ENCODE measurements around the gene LRRTM1.
A peak's percentile ranks its signal among the peaks of the same experiment; 100 is the strongest.

LRRTM1 gene

DNA sequence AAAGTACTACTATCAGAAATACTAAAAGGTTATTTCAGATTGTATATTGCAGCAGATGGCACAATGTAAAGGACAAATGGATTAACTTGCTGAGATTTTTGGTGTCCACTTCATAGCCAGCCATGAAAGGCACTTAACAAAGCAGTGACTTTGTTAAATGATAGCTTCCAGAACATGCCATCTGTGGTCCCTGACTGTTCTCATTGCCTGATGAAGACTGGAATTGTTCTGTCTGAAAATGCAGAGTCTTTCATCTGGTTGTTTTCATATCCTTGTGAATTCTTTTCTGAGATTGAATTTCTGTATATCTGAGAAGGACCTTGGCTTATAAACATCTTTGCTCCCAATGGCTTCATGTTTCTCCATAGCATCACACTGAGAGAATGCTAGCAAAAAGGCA lies 44.4 kb upstream of the LRRTM1 start:
- ATAC-seq: peak; percentile 15; the same call in 2 of the 3 replicates
- TF ChIP-seq, protein P1, sequence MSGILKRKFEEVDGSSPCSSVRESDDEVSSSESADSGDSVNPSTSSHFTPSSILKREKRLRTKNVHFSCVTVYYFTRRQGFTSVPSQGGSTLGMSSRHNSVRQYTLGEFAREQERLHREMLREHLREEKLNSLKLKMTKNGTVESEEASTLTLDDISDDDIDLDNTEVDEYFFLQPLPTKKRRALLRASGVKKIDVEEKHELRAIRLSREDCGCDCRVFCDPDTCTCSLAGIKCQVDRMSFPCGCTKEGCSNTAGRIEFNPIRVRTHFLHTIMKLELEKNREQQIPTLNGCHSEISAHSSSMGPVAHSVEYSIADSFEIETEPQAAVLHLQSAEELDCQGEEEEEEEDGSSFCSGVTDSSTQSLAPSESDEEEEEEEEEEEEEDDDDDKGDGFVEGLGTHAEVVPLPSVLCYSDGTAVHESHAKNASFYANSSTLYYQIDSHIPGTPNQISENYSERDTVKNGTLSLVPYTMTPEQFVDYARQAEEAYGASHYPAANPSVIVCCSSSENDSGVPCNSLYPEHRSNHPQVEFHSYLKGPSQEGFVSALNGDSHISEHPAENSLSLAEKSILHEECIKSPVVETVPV (CRISPR knock-in tag; IDR thresholded peaks at IDR 0.05): no peak
- no peak for TF ChIP-seq BACH2 (CRISPR knock-in tag; IDR thresholded peaks at IDR 0.05; ENCODE audit: borderline replicate concordance)
- TF ChIP-seq PPARA (CRISPR knock-in tag; IDR thresholded peaks at IDR 0.05; ENCODE audit: borderline replicate concordance): no peak
- no peak for TF ChIP-seq ZNF70 (CRISPR knock-in tag; IDR thresholded peaks at IDR 0.05)
- TF ChIP-seq ZC3H10 (CRISPR knock-in tag; IDR thresholded peaks at IDR 0.05): no peak
- TF ChIP-seq TCF4 (CRISPR knock-in tag; IDR thresholded peaks at IDR 0.05; ENCODE audit: borderline replicate concordance): no peak
- no peak for TF ChIP-seq ZNF8 (CRISPR knock-in tag; IDR thresholded peaks at IDR 0.05)
- no peak for TF ChIP-seq TOX (CRISPR knock-in tag; IDR thresholded peaks at IDR 0.05; ENCODE audit: borderline replicate concordance)
- no peak for TF ChIP-seq ISL1 (CRISPR knock-in tag; IDR thresholded peaks at IDR 0.05)

DNA sequence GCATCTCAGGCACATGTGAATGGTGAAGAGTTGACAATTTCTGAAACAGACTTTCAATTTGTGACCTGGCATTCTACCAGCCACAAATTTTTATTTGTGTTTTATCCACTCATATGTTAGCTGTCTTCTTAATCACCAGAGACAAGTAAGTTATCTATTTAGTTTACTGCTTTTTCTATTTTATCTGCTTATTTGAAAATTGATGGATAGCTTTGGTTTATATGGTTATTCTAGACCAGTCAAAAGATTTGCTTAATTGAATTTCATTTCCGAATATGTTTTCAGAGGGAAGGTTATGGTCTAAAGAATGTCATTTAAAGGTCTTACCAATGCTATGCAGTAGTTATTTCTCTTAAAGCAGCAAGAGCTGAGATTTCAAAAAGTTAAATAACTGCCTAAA lies 43.5 kb upstream of the LRRTM1 start:
- peak; percentile 62; the same call in 1 of the 2 replicates for TF ChIP-seq ZC3H10 (CRISPR knock-in tag; IDR thresholded peaks at IDR 0.05)
- no peak for TF ChIP-seq ZNF70 (CRISPR knock-in tag; IDR thresholded peaks at IDR 0.05)
- no peak for TF ChIP-seq ZNF8 (CRISPR knock-in tag; IDR thresholded peaks at IDR 0.05)
- TF ChIP-seq ISL1 (CRISPR knock-in tag; IDR thresholded peaks at IDR 0.05): peak; percentile 88
- no peak for TF ChIP-seq TOX (CRISPR knock-in tag; IDR thresholded peaks at IDR 0.05; ENCODE audit: borderline replicate concordance)
- TF ChIP-seq, protein P2, sequence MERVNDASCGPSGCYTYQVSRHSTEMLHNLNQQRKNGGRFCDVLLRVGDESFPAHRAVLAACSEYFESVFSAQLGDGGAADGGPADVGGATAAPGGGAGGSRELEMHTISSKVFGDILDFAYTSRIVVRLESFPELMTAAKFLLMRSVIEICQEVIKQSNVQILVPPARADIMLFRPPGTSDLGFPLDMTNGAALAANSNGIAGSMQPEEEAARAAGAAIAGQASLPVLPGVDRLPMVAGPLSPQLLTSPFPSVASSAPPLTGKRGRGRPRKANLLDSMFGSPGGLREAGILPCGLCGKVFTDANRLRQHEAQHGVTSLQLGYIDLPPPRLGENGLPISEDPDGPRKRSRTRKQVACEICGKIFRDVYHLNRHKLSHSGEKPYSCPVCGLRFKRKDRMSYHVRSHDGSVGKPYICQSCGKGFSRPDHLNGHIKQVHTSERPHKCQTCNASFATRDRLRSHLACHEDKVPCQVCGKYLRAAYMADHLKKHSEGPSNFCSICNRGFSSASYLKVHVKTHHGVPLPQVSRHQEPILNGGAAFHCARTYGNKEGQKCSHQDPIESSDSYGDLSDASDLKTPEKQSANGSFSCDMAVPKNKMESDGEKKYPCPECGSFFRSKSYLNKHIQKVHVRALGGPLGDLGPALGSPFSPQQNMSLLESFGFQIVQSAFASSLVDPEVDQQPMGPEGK (CRISPR knock-in tag; IDR thresholded peaks at IDR 0.05; ENCODE audit: borderline replicate concordance): no peak
- peak; percentile 21; the same call in 1 of the 2 replicates for TF ChIP-seq TCF4 (CRISPR knock-in tag; IDR thresholded peaks at IDR 0.05; ENCODE audit: borderline replicate concordance)
- ATAC-seq: peak; percentile 83

DNA sequence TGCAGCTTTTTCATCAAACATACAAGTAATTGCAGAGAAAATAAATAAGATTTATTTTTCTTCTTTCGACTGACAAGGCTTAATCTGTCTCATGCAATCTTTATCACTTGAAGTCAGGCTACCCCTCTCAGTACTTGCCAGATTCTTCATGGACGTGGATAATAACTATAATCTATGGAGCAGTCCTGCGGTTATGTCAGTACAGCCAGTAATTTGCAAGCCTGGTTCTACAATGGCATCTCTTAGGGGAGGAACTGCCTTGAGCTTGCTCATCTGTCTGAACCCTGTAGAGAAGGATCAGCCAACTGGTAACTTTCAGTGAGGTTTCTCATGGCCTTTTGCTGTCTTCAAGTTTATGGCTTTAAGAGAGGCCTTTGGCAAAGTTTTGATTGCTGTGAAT lies 35.5 kb upstream of the LRRTM1 start:
- no peak for ATAC-seq
- TF ChIP-seq TCF4 (CRISPR knock-in tag; IDR thresholded peaks at IDR 0.05; ENCODE audit: borderline replicate concordance) (no peak), TOX (CRISPR knock-in tag; IDR thresholded peaks at IDR 0.05; ENCODE audit: borderline replicate concordance) (no peak), RARB (CRISPR knock-in tag; IDR thresholded peaks at IDR 0.05) (no peak), ZNF8 (CRISPR knock-in tag; IDR thresholded peaks at IDR 0.05) (no peak), ZFP3 (CRISPR knock-in tag; IDR thresholded peaks at IDR 0.05) (no peak), BACH2 (CRISPR knock-in tag; IDR thresholded peaks at IDR 0.05; ENCODE audit: borderline replicate concordance) (no peak)
- TF ChIP-seq, protein P3, sequence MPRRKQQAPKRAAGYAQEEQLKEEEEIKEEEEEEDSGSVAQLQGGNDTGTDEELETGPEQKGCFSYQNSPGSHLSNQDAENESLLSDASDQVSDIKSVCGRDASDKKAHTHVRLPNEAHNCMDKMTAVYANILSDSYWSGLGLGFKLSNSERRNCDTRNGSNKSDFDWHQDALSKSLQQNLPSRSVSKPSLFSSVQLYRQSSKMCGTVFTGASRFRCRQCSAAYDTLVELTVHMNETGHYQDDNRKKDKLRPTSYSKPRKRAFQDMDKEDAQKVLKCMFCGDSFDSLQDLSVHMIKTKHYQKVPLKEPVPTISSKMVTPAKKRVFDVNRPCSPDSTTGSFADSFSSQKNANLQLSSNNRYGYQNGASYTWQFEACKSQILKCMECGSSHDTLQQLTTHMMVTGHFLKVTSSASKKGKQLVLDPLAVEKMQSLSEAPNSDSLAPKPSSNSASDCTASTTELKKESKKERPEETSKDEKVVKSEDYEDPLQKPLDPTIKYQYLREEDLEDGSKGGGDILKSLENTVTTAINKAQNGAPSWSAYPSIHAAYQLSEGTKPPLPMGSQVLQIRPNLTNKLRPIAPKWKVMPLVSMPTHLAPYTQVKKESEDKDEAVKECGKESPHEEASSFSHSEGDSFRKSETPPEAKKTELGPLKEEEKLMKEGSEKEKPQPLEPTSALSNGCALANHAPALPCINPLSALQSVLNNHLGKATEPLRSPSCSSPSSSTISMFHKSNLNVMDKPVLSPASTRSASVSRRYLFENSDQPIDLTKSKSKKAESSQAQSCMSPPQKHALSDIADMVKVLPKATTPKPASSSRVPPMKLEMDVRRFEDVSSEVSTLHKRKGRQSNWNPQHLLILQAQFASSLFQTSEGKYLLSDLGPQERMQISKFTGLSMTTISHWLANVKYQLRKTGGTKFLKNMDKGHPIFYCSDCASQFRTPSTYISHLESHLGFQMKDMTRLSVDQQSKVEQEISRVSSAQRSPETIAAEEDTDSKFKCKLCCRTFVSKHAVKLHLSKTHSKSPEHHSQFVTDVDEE (CRISPR knock-in tag; IDR thresholded peaks at IDR 0.05): no peak
- TF ChIP-seq, protein P2 (CRISPR knock-in tag; IDR thresholded peaks at IDR 0.05; ENCODE audit: borderline replicate concordance): no peak

DNA sequence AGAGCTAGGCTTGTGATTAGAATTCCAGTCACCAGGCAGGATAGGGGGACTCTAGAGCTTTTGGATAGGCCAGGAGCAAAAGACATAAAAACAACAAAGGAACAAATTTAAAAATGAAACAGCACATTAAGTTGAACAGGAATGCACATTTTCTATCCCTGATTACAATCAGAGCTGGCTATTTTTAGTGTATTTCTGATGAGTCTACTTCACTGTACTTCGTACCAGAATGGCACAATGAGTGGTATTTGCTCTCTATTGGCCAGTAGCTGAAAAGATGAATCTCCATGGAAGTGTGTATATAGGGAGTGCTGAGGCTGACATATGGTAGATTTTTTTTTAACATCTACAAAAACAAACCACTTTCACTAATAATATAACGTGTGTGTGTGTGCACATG lies 34.2 kb upstream of the LRRTM1 start:
- peak; percentile 95 for ATAC-seq
- TF ChIP-seq BACH2 (CRISPR knock-in tag; IDR thresholded peaks at IDR 0.05; ENCODE audit: borderline replicate concordance) (no peak), GLIS3 (CRISPR knock-in tag; IDR thresholded peaks at IDR 0.05) (no peak), ZNF565 (CRISPR knock-in tag; conservative IDR thresholded peaks at IDR 0.05; ENCODE audit: low read depth) (no peak), ZNF8 (CRISPR knock-in tag; IDR thresholded peaks at IDR 0.05) (no peak), ISL1 (CRISPR knock-in tag; IDR thresholded peaks at IDR 0.05) (no peak), PPARA (CRISPR knock-in tag; IDR thresholded peaks at IDR 0.05; ENCODE audit: borderline replicate concordance) (no peak), CSDC2 (CRISPR knock-in tag; IDR thresholded peaks at IDR 0.05) (no peak)
- TF ChIP-seq, protein P2 (CRISPR knock-in tag; IDR thresholded peaks at IDR 0.05; ENCODE audit: borderline replicate concordance): no peak
- TF ChIP-seq, protein P4, sequence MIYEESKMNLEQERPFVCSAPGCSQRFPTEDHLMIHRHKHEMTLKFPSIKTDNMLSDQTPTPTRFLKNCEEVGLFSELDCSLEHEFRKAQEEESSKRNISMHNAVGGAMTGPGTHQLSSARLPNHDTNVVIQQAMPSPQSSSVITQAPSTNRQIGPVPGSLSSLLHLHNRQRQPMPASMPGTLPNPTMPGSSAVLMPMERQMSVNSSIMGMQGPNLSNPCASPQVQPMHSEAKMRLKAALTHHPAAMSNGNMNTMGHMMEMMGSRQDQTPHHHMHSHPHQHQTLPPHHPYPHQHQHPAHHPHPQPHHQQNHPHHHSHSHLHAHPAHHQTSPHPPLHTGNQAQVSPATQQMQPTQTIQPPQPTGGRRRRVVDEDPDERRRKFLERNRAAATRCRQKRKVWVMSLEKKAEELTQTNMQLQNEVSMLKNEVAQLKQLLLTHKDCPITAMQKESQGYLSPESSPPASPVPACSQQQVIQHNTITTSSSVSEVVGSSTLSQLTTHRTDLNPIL (CRISPR knock-in tag; IDR thresholded peaks at IDR 0.05; ENCODE audit: low read depth): no peak
- TF ChIP-seq, protein P5, sequence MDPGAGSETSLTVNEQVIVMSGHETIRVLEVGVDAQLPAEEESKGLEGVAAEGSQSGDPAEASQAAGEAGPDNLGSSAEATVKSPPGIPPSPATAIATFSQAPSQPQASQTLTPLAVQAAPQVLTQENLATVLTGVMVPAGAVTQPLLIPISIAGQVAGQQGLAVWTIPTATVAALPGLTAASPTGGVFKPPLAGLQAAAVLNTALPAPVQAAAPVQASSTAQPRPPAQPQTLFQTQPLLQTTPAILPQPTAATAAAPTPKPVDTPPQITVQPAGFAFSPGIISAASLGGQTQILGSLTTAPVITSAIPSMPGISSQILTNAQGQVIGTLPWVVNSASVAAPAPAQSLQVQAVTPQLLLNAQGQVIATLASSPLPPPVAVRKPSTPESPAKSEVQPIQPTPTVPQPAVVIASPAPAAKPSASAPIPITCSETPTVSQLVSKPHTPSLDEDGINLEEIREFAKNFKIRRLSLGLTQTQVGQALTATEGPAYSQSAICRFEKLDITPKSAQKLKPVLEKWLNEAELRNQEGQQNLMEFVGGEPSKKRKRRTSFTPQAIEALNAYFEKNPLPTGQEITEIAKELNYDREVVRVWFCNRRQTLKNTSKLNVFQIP (CRISPR knock-in tag; IDR thresholded peaks at IDR 0.05; ENCODE audit: borderline replicate concordance, low read depth): no peak
